ENCODE data around the gene FEM1A.

- TF ChIP-seq, protein P1, sequence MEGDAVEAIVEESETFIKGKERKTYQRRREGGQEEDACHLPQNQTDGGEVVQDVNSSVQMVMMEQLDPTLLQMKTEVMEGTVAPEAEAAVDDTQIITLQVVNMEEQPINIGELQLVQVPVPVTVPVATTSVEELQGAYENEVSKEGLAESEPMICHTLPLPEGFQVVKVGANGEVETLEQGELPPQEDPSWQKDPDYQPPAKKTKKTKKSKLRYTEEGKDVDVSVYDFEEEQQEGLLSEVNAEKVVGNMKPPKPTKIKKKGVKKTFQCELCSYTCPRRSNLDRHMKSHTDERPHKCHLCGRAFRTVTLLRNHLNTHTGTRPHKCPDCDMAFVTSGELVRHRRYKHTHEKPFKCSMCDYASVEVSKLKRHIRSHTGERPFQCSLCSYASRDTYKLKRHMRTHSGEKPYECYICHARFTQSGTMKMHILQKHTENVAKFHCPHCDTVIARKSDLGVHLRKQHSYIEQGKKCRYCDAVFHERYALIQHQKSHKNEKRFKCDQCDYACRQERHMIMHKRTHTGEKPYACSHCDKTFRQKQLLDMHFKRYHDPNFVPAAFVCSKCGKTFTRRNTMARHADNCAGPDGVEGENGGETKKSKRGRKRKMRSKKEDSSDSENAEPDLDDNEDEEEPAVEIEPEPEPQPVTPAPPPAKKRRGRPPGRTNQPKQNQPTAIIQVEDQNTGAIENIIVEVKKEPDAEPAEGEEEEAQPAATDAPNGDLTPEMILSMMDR (IDR thresholded peaks at IDR 0.05): no peak
- no peak for TF ChIP-seq POLR2A (IDR thresholded peaks at IDR 0.05)
Observed at GRCh38 chr19:4801085-4801619, 9.6 kb downstream of the FEM1A start.

All from body of pancreas (tissue), 4 donors.